ENCODE results near the gene BSN.

GRCh38 chr3:49519296-49519695 lies 35.0 kb upstream of the BSN start:
- TF ChIP-seq CTCF (conservative IDR thresholded peaks at IDR 0.05 in 1 of 2, IDR thresholded peaks at IDR 0.05 in 1 of 2; ENCODE audit: low read depth in 1 of 2, low read length in 2 of 2) = no peak
- no peak for TF ChIP-seq EZH2 (IDR thresholded peaks at IDR 0.05; ENCODE audit: low read length, missing control alignments)

All from fibroblast of lung (primary cell).